Caco-2 (cell line): Measurements from ENCODE around the gene BPIFB2. TPM values are rescaled to one million over a fixed set of nuclear protein-coding genes. Genes with fewer than 3 reads are reported as not detected.

Experiments
- BruUV-seq: library from RNA; stranded (reverse); fragments of 400-500 nt; replicated peaks from 2 replicates; lab custom pipeline; 2021; lab: Mats Ljungman, UMichigan
- CTCF ChIA-PET: fragments of 300-600 bp; sonication (Branson Sonifier 250); formaldehyde crosslinking; loops from one replicate; lab custom pipeline; 2022; ENCODE audit warnings: antibody characterized with exemption; lab: Charles Lee
- POLR2A ChIA-PET: fragments of 300-600 bp; sonication (Branson Sonifier 250); formaldehyde crosslinking; loops from one replicate; lab custom pipeline; 2022; ENCODE audit warnings: antibody characterized with exemption; lab: Charles Lee
- DNase-seq, 2 experiments: peaks; one replicate each; pipeline versions ENCODE4 v3.0.0 to v3.0.0-alpha.2; 2020 to 2022
- H3K27me3 ChIP-seq: replicated peaks from 2 replicates; pipeline ENCODE4 v1.6.0; 2011; ENCODE audit warnings: low read length; ENCODE audit not compliant: control insufficient read depth, insufficient read depth
- H3K36me3 ChIP-seq: 2 replicates; pipeline ENCODE4 v1.5.1; 2011; ENCODE audit warnings: low read length; ENCODE audit not compliant: control insufficient read depth, insufficient read depth
- H3K4me1 ChIP-seq: fragments of 250-450 bp; sonication (Bioruptor Pico); 2 replicates; pipeline ENCODE4 v1.5.1; 2020; ENCODE audit warnings: mild to moderate bottlenecking
- H3K4me3 ChIP-seq: 2 replicates; pipeline ENCODE4 v1.5.1; 2011; ENCODE audit warnings: low read depth, mild to moderate bottlenecking, control low read depth, low read length
- H3K9me3 ChIP-seq: fragments of 250-450 bp; sonication (Bioruptor Pico); 2 replicates; pipeline ENCODE4 v1.5.1; 2020; ENCODE audit warnings: mild to moderate bottlenecking, moderate library complexity
- H3K27ac Mint-ChIP-seq: one replicate; pipeline ENCODE4 v1.8.0; 2022; ENCODE audit warnings: mixed read lengths; ENCODE audit not compliant: unreplicated experiment
- H3K27me3 Mint-ChIP-seq: one replicate; pipeline ENCODE4 v1.8.0; 2022; ENCODE audit warnings: mixed read lengths; ENCODE audit not compliant: insufficient read depth, unreplicated experiment
- H3K36me3 Mint-ChIP-seq: one replicate; pipeline ENCODE4 v1.8.0; 2022; ENCODE audit warnings: mild to moderate bottlenecking, mixed read lengths; ENCODE audit not compliant: insufficient read depth, unreplicated experiment
- H3K4me1 Mint-ChIP-seq: one replicate; pipeline ENCODE4 v1.8.0; 2022; ENCODE audit warnings: low read depth, mixed read lengths; ENCODE audit not compliant: unreplicated experiment
- H3K4me3 Mint-ChIP-seq: one replicate; pipeline ENCODE4 v1.8.0; 2022; ENCODE audit warnings: mild to moderate bottlenecking, moderate library complexity, mixed read lengths; ENCODE audit not compliant: unreplicated experiment
- H3K9me3 Mint-ChIP-seq: one replicate; pipeline ENCODE4 v1.8.0; 2022; ENCODE audit warnings: mixed read lengths; ENCODE audit not compliant: unreplicated experiment
- intact Hi-C: fragments of 100-400 bp; cut with micrococcal nuclease; formaldehyde crosslinking; loops from one replicate; pipeline ENCODE4 v1.10.0; 2022; ENCODE audit not compliant: unreplicated experiment
- total RNA-seq: library from RNA; stranded (reverse); gene quantifications from 2 replicates; pipeline ENCODE4 v1.2.3, GENCODE V29; 2022
- TF ChIP-seq, protein P1 (sequence below), 2 experiments: fragments of 200-600 bp in 1 of 2; IDR thresholded peaks; 1 replicate in 1 of 2; 2 replicates in 1 of 2; pipeline versions ENCODE4 v1.5.1 to v1.8.0; 2011 to 2022; ENCODE audit warnings: antibody characterized with exemption in 1 of 2, control low read depth in 1 of 2, inconsistent platforms in 1 of 2, low read depth in 1 of 2, low read length in 1 of 2, mild to moderate bottlenecking in 1 of 2, moderate library complexity in 1 of 2; ENCODE audit not compliant: insufficient read depth in 1 of 2, severe bottlenecking in 1 of 2, unreplicated experiment in 1 of 2

Gene BPIFB2
- total RNA-seq, 1 experiment from 2014 or later: not detected

DNA sequence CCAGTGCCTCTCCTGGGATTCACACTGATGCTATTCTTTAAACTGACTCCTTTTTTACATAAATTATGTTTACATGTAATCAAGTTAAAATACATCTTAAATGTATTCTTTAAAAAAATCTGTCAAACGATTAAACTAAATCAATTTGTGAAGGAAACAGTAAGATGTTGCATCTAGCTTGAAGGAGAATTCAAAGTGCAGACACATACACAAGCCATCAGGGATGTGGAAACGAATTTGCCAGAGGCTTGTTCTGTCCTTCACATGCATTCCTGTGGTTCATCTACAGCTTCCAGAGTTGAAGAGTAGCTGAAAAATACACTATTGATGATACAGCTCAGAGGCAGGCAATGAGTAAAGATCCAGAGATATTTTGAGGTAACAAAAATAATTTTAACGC lies 38.9 kb downstream of the BPIFB2 start:
- DNase-seq: no peak
- ChIA-PET POLR2A (no interaction called here), CTCF (no interaction called here)
- Histone ChIP-seq H3K36me3 (no peaks in the 10 kb centered on the region), H3K4me1 (no peaks in the 10 kb centered on the region), H3K9me3 (peaks cover 33% of the 10 kb centered on the region), H3K4me3 (no peak overlapping the region), H3K27me3 (no peaks in the 10 kb centered on the region)
- H3K4me1 Mint-ChIP-seq: no peaks in the 10 kb centered on the region
- intact Hi-C loops: no loop called here
- no peak overlapping the region for H3K27ac Mint-ChIP-seq
- peaks cover 34% of the 10 kb centered on the region for H3K9me3 Mint-ChIP-seq
- H3K36me3 Mint-ChIP-seq: no peaks in the 10 kb centered on the region
- no peak overlapping the region for H3K4me3 Mint-ChIP-seq
- no TSS peak for BruUV-seq
- TF ChIP-seq, protein P1, sequence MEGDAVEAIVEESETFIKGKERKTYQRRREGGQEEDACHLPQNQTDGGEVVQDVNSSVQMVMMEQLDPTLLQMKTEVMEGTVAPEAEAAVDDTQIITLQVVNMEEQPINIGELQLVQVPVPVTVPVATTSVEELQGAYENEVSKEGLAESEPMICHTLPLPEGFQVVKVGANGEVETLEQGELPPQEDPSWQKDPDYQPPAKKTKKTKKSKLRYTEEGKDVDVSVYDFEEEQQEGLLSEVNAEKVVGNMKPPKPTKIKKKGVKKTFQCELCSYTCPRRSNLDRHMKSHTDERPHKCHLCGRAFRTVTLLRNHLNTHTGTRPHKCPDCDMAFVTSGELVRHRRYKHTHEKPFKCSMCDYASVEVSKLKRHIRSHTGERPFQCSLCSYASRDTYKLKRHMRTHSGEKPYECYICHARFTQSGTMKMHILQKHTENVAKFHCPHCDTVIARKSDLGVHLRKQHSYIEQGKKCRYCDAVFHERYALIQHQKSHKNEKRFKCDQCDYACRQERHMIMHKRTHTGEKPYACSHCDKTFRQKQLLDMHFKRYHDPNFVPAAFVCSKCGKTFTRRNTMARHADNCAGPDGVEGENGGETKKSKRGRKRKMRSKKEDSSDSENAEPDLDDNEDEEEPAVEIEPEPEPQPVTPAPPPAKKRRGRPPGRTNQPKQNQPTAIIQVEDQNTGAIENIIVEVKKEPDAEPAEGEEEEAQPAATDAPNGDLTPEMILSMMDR (IDR thresholded peaks at IDR 0.05; ENCODE audit: insufficient read depth in 1 of 2, low read depth in 1 of 2, low read length in 1 of 2, severe bottlenecking in 1 of 2, unreplicated experiment in 1 of 2): no peak
- H3K27me3 Mint-ChIP-seq: no peaks in the 10 kb centered on the region

DNA sequence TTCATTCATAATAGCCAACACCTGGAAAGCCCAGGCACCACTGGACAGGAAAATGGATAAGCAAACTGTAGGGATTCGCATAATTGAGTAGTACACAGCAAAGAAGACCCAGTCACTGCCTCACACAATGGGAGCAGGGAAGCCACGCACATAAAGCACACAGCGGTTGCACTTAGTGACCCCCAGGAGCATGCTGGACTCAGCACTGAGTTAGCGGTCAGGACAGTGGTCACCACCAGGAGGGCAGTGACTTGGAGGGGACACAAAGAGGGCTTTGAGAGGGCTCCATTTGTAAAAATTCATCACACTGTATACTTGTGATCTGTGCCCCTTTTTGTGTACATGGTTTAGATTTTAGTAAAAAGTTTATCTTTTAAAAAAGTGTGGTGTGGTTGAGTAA lies 43.8 kb downstream of the BPIFB2 start:
- peaks cover 6% of the 10 kb centered on the region for H3K9me3 Mint-ChIP-seq
- no TSS peak for BruUV-seq
- no peaks in the 10 kb centered on the region for H3K4me1 Mint-ChIP-seq
- CTCF ChIA-PET: no interaction called here
- TF ChIP-seq, protein P1 (IDR thresholded peaks at IDR 0.05; ENCODE audit: insufficient read depth in 1 of 2, low read depth in 1 of 2, low read length in 1 of 2, severe bottlenecking in 1 of 2, unreplicated experiment in 1 of 2): no peak
- H3K36me3 Mint-ChIP-seq: peaks cover 5% of the 10 kb centered on the region
- Histone ChIP-seq H3K9me3 (peaks cover 10% of the 10 kb centered on the region; the same call in 1 of the 2 replicates), H3K4me3 (no peak overlapping the region), H3K27me3 (no peaks in the 10 kb centered on the region), H3K36me3 (no peaks in the 10 kb centered on the region), H3K4me1 (no peaks in the 10 kb centered on the region)
- no peak overlapping the region for H3K4me3 Mint-ChIP-seq
- no peak for DNase-seq
- POLR2A ChIA-PET: no interaction called here
- peaks cover 9% of the 10 kb centered on the region for H3K27me3 Mint-ChIP-seq
- intact Hi-C loops: no loop called here
- no peak overlapping the region for H3K27ac Mint-ChIP-seq

DNA sequence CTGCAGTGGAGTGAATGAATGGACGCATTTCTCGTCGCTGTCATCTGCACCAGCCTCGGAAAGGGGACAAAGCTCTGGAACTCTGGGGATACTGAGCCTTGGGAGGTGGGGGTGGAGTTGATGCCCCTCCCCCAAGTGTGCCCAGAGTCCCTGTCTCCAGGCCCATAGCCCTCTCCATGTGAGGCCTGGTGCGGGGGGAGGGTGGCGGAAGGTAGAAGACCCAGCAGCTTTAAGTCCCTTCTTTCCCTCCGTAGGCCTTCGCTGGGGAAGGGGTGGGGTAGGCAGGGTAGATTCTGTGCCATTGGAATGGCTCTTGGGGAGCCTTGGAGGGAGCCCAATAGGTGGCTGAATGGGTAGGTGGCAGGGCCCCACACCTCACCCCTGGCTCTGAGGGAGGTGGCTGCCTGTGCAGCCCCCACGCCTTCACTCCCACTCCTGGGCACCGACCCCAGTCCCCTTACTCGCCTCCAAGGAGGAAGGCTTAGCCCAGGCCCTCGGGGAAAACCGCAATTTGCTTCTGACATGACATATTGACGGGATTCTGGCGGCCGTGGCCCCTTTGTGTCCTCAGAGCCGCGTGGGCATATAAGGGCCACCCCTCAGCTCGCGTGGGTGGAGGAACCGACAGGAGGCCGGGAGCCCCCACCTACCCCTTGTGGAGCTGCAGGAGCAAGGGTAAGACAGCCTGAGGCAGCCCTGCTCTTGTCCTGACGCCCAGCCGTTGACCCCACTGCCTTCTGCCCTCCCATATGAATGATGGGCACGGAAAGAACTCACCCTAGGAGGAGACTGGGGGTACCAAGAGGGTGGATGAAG lies 46.0 kb downstream of the BPIFB2 start, which contains the start of gene BPIFB3:
BPIFB3 (plus strand) TSS at position 613 of the 816 bp plus-strand sequence. CDS start 1,533 bp downstream, outside the sequence.
- H3K4me3 ChIP-seq: no peak within 1 kb of the TSS
- no peaks in the 10 kb centered on the region for H3K9me3 ChIP-seq
- H3K27me3 Mint-ChIP-seq: peaks cover 13% of the 10 kb centered on the region
- no TSS peak for BruUV-seq
- TF ChIP-seq, protein P1 (IDR thresholded peaks at IDR 0.05; ENCODE audit: insufficient read depth in 1 of 2, low read depth in 1 of 2, low read length in 1 of 2, severe bottlenecking in 1 of 2, unreplicated experiment in 1 of 2): no peak
- no peaks in the 10 kb centered on the region for H3K4me1 ChIP-seq
- peaks cover 5% of the 10 kb centered on the region for H3K36me3 Mint-ChIP-seq
- no peak within 1 kb of the TSS for H3K4me3 Mint-ChIP-seq
- DNase-seq: no peak
- POLR2A ChIA-PET: no interaction called here
- H3K9me3 Mint-ChIP-seq: no peaks in the 10 kb centered on the region
- H3K4me1 Mint-ChIP-seq: no peaks in the 10 kb centered on the region
- no peaks in the 10 kb centered on the region for H3K27me3 ChIP-seq
- CTCF ChIA-PET: no interaction called here
- intact Hi-C loops: no loop called here
- no peak within 1 kb of the TSS for H3K27ac Mint-ChIP-seq
- H3K36me3 ChIP-seq: no peaks in the 10 kb centered on the region
